HG03159 (cell line): ENCODE measurements around the gene ZNF140.

ENCODE experiments used
- ATAC-seq: cut with Tn5 transposase; IDR thresholded peaks from one replicate; pipeline ENCODE4 v1.9.1; 2021; ENCODE audit warnings: mild to moderate bottlenecking, moderate library complexity; ENCODE audit not compliant: unreplicated experiment

The ZNF140 gene

GRCh38 chr12:133130038-133130807, 49.5 kb downstream of the ZNF140 start, which contains the start of the genes ZNF10 and ZNF891:
TSS of gene ZNF10 (plus strand) at chr12:133130627. CDS start at chr12:133144493, 13,866 bp downstream.
TSS of gene ZNF891 (minus strand) at chr12:133130274. CDS start at chr12:133121918, 8,356 bp downstream.
- peak; percentile 91 for ATAC-seq

DNA sequence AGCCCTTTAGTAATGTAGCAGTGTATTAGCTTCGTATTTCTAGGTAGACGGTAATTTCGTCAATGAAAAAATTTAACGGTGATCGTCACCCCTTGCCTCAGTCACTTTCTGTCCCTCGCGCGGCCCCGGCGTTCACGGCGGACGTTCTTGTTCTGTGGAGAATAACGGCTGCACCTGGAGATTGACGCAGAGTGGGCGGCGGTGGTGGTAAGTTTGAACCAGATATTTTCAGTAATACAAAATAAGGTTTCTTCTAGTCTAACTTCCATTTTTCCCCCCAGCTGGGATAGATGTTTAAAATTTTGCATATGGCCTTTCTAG, 50.0 kb downstream of the ZNF140 start:
- ATAC-seq: peak; percentile 6

- no peak for ATAC-seq
Observed at GRCh38 chr12:133135747-133136146, 55.0 kb downstream of the ZNF140 start.

DNA sequence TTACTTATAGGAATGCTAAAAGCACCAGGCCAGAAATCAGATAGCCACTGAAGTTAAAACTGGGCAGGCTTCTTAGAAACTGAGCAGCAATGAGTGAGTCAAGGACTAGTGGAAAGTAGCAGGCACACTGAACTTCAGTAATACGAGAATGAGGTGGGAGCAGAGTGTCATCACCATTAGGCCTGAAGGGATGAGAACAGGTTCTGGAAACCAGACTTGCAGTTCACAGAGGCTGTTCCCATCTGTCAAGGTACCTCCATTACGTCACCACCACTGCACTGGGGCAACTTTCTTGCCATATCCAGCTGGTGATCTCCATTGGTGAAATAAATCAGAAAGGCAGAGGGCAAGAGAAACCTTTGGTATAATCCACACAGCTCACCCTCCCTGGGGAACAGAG, 65.3 kb downstream of the ZNF140 start:
- no peak for ATAC-seq

- no peak for ATAC-seq
Observed at GRCh38 chr12:133156125-133156690, 75.5 kb downstream of the ZNF140 start.
